A549 (cell line): Measurements from ENCODE around the gene TTI1. TPM values are rescaled to one million over a fixed set of nuclear protein-coding genes. Genes with fewer than 3 reads are reported as not detected.

ENCODE experiments used
- ATAC-seq, 2 experiments: fragments of 200-7000 bp in 1 of 2; fragments of >200 bp in 1 of 2; cut with Nextera tagmentation in 1 of 2; cut with Tn5 transposase in 1 of 2; 3 replicates each; pipeline versions ENCODE4 v1.8.0 to v1.9.1; 2018 to 2020; ENCODE audit warnings: mild to moderate bottlenecking in 1 of 2, moderate library complexity in 1 of 2
- CTCF ChIA-PET: fragments of 300-600 bp; sonication (Branson Sonifier 250); formaldehyde crosslinking; extraction: SDS; loops from one replicate; lab custom pipeline; 2021; ENCODE audit warnings: antibody characterized with exemption, inconsistent platforms; lab: Yijun Ruan, JAX
- POLR2A ChIA-PET: fragments of 350-600 bp; formaldehyde crosslinking; extraction: SDS; loops from one replicate; lab custom pipeline; 2021; ENCODE audit warnings: antibody characterized with exemption, inconsistent platforms; lab: Yijun Ruan, JAX
- DNase-seq, 2 experiments: peaks; one replicate each; pipeline versions ENCODE4 v3.0.0 to v3.0.0-alpha.2; 2011 to 2016; ENCODE audit warnings: low read depth in 1 of 2, low spot score in 1 of 2
- FAIRE-seq: peaks from 2 replicates; lab custom pipeline; 2011; peaks lifted over from hg19 to GRCh38; lab: Jason Lieb, UNC
- H3K27ac ChIP-seq, 2 experiments: fragments of >200 bp; sonication (Bioruptor Twin); formaldehyde crosslinking; 3 replicates each; pipeline ENCODE4 v1.5.1; 2016 to 2017
- H3K4me1 ChIP-seq: fragments of >200 bp; sonication (Bioruptor Twin); formaldehyde crosslinking; 3 replicates; pipeline ENCODE4 v1.6.1; 2016
- H3K4me2 ChIP-seq: fragments of >200 bp; sonication (Bioruptor Twin); formaldehyde crosslinking; 3 replicates; pipeline ENCODE4 v1.6.1; 2016
- H3K4me3 ChIP-seq: fragments of >200 bp; sonication (Bioruptor Twin); formaldehyde crosslinking; 3 replicates; pipeline ENCODE4 v1.5.1; 2016
- H3K9me3 ChIP-seq: fragments of >200 bp; sonication (Bioruptor Twin); formaldehyde crosslinking; 3 replicates; pipeline ENCODE4 v1.6.1; 2016
- BHLHE40 ChIP-seq: IDR thresholded peaks from 2 replicates; pipeline ENCODE4 v1.6.1; 2012; ENCODE audit warnings: low read depth, low read length, inconsistent platforms
- CBX8 ChIP-seq: fragments of 200-600 bp; sonication (generic); IDR thresholded peaks from 2 replicates; pipeline ENCODE4 v1.6.1; 2016
- CEBPB ChIP-seq, 2 experiments: fragments of >200 bp in 1 of 2; sonication (Bioruptor Twin) in 1 of 2; formaldehyde crosslinking in 1 of 2; IDR thresholded peaks; 2 replicates each; pipeline ENCODE4 v1.6.1; 2012 to 2016
- EHF ChIP-seq: fragments of 250-450 bp; sonication (Bioruptor Pico); IDR thresholded peaks from 2 replicates; pipeline ENCODE4 v1.5.0; 2020; ENCODE audit warnings: mild to moderate bottlenecking
- EHMT2 ChIP-seq: fragments of 200-600 bp; sonication (generic); IDR thresholded peaks from 2 replicates; pipeline ENCODE4 v1.6.1; 2016; ENCODE audit warnings: antibody characterized with exemption, low read depth, mild to moderate bottlenecking, moderate library complexity
- ESRRA ChIP-seq: fragments of 150-350 bp; IDR thresholded peaks from 2 replicates; pipeline ENCODE4 v1.6.1; 2014; ENCODE audit warnings: mild to moderate bottlenecking, low read length, borderline replicate concordance
- GATA3 ChIP-seq: IDR thresholded peaks from 2 replicates; pipeline ENCODE4 v1.6.1; 2012; ENCODE audit warnings: borderline replicate concordance
- JUNB ChIP-seq: fragments of >200 bp; sonication (Bioruptor Twin); formaldehyde crosslinking; IDR thresholded peaks from 2 replicates; pipeline ENCODE4 v1.6.1; 2016
- KDM1A ChIP-seq: fragments of 200-600 bp; sonication (generic); IDR thresholded peaks from 2 replicates; pipeline ENCODE4 v1.6.1; 2016; ENCODE audit warnings: low read depth, mild to moderate bottlenecking
- MAFK ChIP-seq: fragments of 450-650 bp; IDR thresholded peaks from 2 replicates; pipeline ENCODE4 v1.6.1; 2014; ENCODE audit not compliant: partially characterized antibody
- MYC ChIP-seq: IDR thresholded peaks from 2 replicates; pipeline ENCODE4 v1.6.1; 2012; ENCODE audit warnings: mild to moderate bottlenecking, inconsistent platforms, low read length, improper control_type of control experiment, borderline replicate concordance
- NR3C1 ChIP-seq: fragments of >200 bp; sonication (Bioruptor Twin); formaldehyde crosslinking; IDR thresholded peaks from 3 replicates; pipeline ENCODE4 v1.6.1; 2017
- RAD21 ChIP-seq, 2 experiments: fragments of >200 bp in 1 of 2; sonication (Bioruptor Twin) in 1 of 2; formaldehyde crosslinking in 1 of 2; IDR thresholded peaks in 1 of 2; conservative IDR thresholded peaks in 1 of 2; 2 replicates in 1 of 2; 3 replicates in 1 of 2; pipeline ENCODE4 v1.6.1; 2012 to 2018; ENCODE audit warnings: inconsistent platforms in 1 of 2
- RCOR1 ChIP-seq: fragments of 150-350 bp; IDR thresholded peaks from 2 replicates; pipeline ENCODE4 v1.6.1; 2014; ENCODE audit warnings: antibody characterized with exemption, low read length, low read depth
- RFX5 ChIP-seq: fragments of 450-650 bp; IDR thresholded peaks from 2 replicates; pipeline ENCODE4 v1.7.1; 2014; ENCODE audit warnings: antibody characterized with exemption, mild to moderate bottlenecking, moderate library complexity
- ZFP36 ChIP-seq: fragments of 450-650 bp; IDR thresholded peaks from 2 replicates; pipeline ENCODE4 v1.6.1; 2014; ENCODE audit warnings: borderline replicate concordance; ENCODE audit not compliant: partially characterized antibody
- ZSCAN20 ChIP-seq: fragments of 250-450 bp; sonication (Bioruptor Pico); IDR thresholded peaks from 2 replicates; pipeline ENCODE4 v1.8.0; 2022; ENCODE audit warnings: mild to moderate bottlenecking, moderate library complexity
- whole genome bisulfite sequencing: methylation state at CpG from one replicate; pipeline ENCODE4 v1.1.6; 2017; ENCODE audit errors: missing lambda C conversion rate; 5-methylcytosine and 5-hydroxymethylcytosine counted together
- polyA plus RNA-seq, 4 experiments: library from polyadenylated mRNA; depleted of rRNA in 3 of 4; stranded (reverse); fragments of >200 nt; fragmentation: RNase III in 1 of 4; extraction: RNeasy Plus Mini Kit Qiagen cat#74134 plus additional on column Dnase treatment in 1 of 4; gene quantifications; 2 replicates in 3 of 4; 3 replicates in 1 of 4; pipeline ENCODE4 v1.2.3, GENCODE V29; 2011 to 2017
- TF ChIP-seq, protein P1 (sequence below): fragments of >200 bp; sonication (Bioruptor Twin); formaldehyde crosslinking; IDR thresholded peaks from 2 replicates; pipeline ENCODE4 v1.6.1; 2016
- TF ChIP-seq, protein P2 (sequence below): fragments of 250-450 bp; sonication (Bioruptor Pico); IDR thresholded peaks from 2 replicates; pipeline ENCODE4 v1.5.0; 2021; ENCODE audit warnings: mild to moderate bottlenecking, moderate library complexity, borderline replicate concordance
- TF ChIP-seq, protein P3 (sequence below): fragments of >200 bp; sonication (Bioruptor Twin); formaldehyde crosslinking; IDR thresholded peaks from 3 replicates; pipeline ENCODE4 v1.5.1; 2016
- TF ChIP-seq, protein P4 (sequence below): IDR thresholded peaks from 2 replicates; pipeline ENCODE4 v1.6.1; 2012
- TF ChIP-seq, protein P5 (sequence below): fragments of 450-650 bp; IDR thresholded peaks from 2 replicates; pipeline ENCODE4 v1.6.1; 2014; ENCODE audit warnings: antibody characterized with exemption

The TTI1 gene
- polyA plus RNA-seq, 2 of the 4 experiments (the other 2 are of a cell fraction): 20.6 to 27.9 TPM

DNA sequence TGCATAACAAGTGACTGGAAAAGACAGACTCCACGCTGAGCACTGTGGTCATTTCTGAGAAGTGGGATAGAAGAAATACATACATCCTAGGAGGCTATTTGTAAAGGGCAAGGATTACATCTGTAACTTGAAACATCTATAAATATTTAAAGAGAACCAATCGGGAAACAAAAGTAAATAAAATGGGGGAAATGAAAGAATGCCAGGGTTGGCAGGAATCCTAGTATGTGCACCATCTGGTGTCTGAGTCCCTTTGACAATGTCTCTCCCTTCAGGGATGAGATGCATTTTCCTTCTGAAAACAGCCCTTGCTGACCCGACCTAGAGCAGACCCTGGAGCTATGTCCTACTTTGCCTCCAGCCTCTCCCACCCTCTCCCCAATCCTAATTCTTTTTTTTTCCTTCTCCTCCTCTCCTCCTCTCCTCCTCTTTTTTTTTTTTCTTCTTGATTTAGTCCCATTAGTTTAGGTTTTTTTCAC, 77.1 kb downstream of the TTI1 start:
- CTCF ChIA-PET: interaction anchor here (0.6 to 1.3 kb wide), 4 partner anchors 10 to 265 kb away, joined by 3 to 5 read pairs (median 4); no protein-coding TSS in a partner anchor
- peaks cover 37% of the 10 kb centered on the region for H3K9me3 ChIP-seq
- H3K4me1 ChIP-seq: peaks cover 11% of the 10 kb centered on the region; the same call in 1 of the 3 replicates
- WGBS: 4% methylated on average over 3 of the region's 3 CpGs
- no peak for DNase-seq
- H3K27ac ChIP-seq: no peak overlapping the region
- 0 out of 3 replicates have a peak overlapping the region, but pooled peaks have one; percentile 7 for H3K4me2 ChIP-seq
- peak in 1 of 2 experiments; percentile 44; a peak in 2 of 6 replicates for ATAC-seq
- no peak overlapping the region for H3K4me3 ChIP-seq
- POLR2A ChIA-PET: no interaction called here
- no peak for FAIRE-seq
- TF ChIP-seq ZSCAN20: no peak
- no peak for TF ChIP-seq KDM1A
- no peak for TF ChIP-seq MYC
- TF ChIP-seq, protein P1, sequence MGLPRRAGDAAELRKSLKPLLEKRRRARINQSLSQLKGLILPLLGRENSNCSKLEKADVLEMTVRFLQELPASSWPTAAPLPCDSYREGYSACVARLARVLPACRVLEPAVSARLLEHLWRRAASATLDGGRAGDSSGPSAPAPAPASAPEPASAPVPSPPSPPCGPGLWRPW: no peak
- TF ChIP-seq GATA3: no peak
- TF ChIP-seq, protein P2, sequence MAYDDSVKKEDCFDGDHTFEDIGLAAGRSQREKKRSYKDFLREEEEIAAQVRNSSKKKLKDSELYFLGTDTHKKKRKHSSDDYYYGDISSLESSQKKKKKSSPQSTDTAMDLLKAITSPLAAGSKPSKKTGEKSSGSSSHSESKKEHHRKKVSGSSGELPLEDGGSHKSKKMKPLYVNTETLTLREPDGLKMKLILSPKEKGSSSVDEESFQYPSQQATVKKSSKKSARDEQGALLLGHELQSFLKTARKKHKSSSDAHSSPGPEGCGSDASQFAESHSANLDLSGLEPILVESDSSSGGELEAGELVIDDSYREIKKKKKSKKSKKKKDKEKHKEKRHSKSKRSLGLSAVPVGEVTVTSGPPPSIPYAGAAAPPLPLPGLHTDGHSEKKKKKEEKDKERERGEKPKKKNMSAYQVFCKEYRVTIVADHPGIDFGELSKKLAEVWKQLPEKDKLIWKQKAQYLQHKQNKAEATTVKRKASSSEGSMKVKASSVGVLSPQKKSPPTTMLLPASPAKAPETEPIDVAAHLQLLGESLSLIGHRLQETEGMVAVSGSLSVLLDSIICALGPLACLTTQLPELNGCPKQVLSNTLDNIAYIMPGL (CRISPR knock-in tag): no peak
- TF ChIP-seq JUNB: no peak
- no peak for TF ChIP-seq RAD21 (conservative IDR thresholded peaks at IDR 0.05 in 1 of 2, IDR thresholded peaks at IDR 0.05 in 1 of 2)
- TF ChIP-seq, protein P3, sequence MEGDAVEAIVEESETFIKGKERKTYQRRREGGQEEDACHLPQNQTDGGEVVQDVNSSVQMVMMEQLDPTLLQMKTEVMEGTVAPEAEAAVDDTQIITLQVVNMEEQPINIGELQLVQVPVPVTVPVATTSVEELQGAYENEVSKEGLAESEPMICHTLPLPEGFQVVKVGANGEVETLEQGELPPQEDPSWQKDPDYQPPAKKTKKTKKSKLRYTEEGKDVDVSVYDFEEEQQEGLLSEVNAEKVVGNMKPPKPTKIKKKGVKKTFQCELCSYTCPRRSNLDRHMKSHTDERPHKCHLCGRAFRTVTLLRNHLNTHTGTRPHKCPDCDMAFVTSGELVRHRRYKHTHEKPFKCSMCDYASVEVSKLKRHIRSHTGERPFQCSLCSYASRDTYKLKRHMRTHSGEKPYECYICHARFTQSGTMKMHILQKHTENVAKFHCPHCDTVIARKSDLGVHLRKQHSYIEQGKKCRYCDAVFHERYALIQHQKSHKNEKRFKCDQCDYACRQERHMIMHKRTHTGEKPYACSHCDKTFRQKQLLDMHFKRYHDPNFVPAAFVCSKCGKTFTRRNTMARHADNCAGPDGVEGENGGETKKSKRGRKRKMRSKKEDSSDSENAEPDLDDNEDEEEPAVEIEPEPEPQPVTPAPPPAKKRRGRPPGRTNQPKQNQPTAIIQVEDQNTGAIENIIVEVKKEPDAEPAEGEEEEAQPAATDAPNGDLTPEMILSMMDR: no peak
- no peak for TF ChIP-seq RCOR1
- TF ChIP-seq EHF: no peak
- TF ChIP-seq NR3C1: no peak
- TF ChIP-seq, protein P4, sequence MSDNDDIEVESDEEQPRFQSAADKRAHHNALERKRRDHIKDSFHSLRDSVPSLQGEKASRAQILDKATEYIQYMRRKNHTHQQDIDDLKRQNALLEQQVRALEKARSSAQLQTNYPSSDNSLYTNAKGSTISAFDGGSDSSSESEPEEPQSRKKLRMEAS: no peak
- no peak for TF ChIP-seq MAFK
- no peak for TF ChIP-seq EHMT2
- TF ChIP-seq, protein P5, sequence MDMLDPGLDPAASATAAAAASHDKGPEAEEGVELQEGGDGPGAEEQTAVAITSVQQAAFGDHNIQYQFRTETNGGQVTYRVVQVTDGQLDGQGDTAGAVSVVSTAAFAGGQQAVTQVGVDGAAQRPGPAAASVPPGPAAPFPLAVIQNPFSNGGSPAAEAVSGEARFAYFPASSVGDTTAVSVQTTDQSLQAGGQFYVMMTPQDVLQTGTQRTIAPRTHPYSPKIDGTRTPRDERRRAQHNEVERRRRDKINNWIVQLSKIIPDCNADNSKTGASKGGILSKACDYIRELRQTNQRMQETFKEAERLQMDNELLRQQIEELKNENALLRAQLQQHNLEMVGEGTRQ: no peak
- no peak for TF ChIP-seq ESRRA

DNA sequence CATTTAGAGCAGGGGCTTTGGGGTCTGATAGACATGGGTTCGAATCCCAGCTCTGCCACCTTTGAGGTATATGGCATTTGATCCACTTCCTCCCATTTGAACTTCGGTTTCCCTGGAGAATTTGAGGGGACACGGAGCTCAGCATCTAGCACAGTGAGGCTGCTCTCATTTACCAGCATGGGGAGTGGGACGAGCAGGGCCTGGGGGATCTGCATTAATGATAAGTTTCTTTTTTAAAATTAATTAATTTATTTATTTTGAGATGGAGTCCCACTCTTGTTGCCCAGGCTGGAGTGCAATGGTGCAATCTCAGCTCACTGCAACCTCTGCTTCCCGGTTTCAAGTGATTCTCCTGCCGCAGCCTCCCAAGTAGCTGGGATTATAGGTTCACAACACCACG, 77.7 kb downstream of the TTI1 start:
- H3K27ac ChIP-seq: no peak overlapping the region
- ChIA-PET CTCF (no interaction called here), POLR2A (no interaction called here)
- ATAC-seq (no peak), DNase-seq (no peak), FAIRE-seq (no peak)
- TF ChIP-seq ZFP36 (no peak), BHLHE40 (no peak), CBX8 (no peak), CEBPB (IDR thresholded peaks at IDR 0.05) (no peak), RFX5 (no peak)
- no peak overlapping the region for H3K4me3 ChIP-seq
- WGBS: 23% methylated on average over 7 of the region's 7 CpGs
- H3K4me1 ChIP-seq: peaks cover 11% of the 10 kb centered on the region; the same call in 1 of the 3 replicates
- H3K9me3 ChIP-seq: peaks cover 31% of the 10 kb centered on the region
- H3K4me2 ChIP-seq: 0 out of 3 replicates have a peak overlapping the region, but pooled peaks have one; percentile 7
